CD4-positive, alpha-beta T cell treated with Interleukin-4 for 4 hours (primary cell): ENCODE measurements around the gene ARSD.
"Not testable (repeated sequence)": the region's sequence is repeated elsewhere in the genome, so short reads cannot be mapped to it uniquely, and the experiment has no call there.

Experiments used
- DNase-seq: peaks from one replicate; pipeline ENCODE4 v3.0.0-alpha.2; 2020

The ARSD gene

DNA sequence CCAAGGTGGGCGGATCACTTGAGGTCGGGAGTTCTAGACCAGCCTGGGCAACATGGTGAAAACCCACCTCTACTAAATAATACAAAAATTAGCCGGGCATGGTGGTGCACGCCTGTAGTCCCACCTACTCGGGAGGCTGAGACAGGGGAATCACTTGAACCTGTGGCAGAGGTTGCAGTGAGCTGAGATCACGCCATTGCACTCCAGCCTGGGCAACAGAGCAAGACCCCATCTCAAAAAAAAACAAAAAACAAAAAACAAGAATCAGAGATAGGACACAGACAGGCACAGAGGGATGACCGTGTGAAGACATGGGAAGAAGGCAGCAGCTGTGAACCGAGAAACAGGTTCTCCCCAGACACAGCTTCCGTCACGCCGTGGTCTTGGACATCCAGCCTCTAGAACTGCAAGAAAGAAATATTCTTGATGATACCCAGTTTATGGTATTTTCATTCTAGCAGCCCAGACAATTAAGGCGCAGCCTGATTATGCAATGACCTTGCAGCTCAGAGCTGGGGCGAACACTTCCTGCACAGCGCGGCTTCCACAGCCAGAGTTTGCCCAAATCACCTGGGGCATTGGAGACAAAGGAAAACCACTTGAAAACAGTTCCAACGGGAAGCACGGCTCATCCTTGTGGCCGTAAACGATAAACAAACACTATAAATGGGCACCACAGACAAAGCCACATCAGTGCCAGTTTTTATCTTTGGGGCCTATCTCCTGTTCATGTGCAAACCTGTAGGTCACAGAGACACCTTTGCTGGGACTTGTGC lies 4.2 kb upstream of the ARSD start:
- no peak for DNase-seq

DNA sequence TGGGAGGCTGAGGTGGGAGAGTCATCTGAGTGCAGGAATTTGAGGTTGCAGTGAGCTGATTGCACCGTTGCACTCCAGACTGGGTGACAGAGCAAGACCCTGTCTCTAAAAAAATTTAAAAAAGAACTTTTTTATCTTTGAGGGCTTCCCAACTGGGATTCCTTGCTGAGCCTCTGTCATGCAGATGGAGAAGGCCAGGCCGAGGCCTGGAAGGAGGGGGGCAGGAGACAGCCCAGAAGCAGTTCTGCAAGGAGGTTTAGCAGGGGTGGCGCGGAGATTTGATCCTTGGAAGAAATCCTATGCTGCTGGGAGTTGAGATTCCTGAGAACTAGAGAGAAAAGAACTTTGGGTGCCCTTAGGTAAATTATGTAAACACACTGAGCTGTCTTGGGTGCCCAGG lies 2.5 kb upstream of the ARSD start:
- no peak for DNase-seq

DNA sequence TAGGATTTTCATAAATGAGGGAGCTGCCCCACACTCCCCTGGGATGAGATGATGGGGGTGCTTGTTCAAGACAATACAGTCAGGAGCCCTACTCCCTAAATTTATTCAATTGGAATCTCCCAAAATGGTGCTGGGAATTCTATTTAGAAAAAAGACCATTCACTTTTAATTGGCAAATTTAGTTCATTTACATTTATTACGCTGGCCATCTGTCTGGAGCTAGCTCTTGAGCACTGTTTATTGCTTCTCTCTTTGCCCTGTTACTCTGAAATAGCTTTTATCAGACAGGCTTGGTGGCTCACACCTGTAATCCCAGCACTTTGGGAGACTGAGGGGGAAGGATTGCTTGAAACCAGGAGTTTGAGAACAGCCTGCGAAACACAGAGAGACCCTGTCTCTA lies 2.0 kb upstream of the ARSD start:
- DNase-seq, result no peak

DNA sequence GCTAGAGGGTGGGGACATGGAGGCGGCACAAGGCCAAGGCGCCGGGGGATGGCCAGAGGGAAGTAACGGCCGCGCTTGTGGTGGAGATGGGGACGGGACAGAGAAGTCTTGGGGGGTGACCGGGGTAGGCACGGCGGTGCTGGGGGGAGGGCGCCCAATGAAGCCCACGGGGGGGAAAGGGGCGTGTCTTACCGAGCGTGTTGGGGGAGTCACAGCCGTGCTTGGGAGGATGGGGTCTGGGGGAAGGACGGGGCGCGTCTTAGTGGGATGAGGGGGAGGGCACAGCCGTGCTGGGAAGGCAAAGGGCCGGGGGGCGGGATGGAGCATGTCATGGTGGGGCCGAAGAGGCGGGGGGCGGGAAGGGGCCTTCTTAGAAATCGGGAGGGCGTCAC lies 952 bp downstream of the ARSD start:
- DNase-seq, result no peak

DNA sequence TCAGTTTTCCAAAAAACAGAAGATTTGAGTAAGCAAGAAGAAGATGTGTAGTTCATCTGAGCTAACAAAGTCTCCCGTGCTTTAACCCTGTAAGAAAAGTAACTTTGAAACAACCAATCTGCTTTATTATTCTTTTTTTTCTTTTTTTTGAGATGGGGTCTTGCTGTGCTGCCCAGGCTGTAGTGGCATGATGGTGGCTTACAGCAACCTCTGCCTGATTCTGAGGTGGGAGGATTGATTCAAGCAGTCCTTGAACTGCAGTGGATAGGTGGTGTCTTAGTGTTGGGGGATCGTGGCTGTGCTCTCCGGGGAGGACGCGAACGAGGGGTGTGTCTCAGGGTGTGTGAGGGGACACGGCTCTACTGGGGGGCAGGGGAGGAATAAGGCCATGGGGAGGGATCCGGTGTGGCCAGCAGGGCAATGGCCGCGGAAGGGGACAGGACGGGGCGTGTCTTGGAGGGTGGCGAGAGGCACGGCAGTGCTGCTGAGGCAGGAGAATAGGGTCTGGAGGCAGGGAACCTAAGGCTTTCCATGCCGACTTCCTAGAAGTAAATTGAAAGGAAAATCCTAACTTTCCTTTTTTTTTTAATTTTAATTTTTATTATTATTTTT lies 2.4 kb downstream of the ARSD start:
- DNase-seq, result no peak

DNA sequence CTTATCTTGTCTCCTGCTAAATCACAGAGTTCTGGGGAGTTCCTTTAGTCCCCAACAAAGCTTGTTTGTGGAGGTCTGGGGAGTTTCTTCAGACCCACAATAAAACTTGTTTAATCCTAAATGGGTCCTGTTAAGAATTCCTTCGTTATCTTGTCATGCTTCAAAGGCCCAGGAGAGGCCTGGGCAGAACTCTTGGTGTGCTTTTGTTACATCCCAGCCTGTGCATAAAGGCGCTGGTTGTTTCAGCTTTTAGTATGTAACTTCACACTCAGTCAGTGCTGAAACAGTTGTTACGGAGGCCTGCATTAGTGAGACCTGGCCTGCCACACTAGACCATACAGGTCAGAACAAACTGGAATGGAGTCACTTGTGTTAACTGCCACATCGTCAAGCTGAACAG lies 2.9 kb downstream of the ARSD start:
- DNase-seq, result not testable (repeated sequence)

DNA sequence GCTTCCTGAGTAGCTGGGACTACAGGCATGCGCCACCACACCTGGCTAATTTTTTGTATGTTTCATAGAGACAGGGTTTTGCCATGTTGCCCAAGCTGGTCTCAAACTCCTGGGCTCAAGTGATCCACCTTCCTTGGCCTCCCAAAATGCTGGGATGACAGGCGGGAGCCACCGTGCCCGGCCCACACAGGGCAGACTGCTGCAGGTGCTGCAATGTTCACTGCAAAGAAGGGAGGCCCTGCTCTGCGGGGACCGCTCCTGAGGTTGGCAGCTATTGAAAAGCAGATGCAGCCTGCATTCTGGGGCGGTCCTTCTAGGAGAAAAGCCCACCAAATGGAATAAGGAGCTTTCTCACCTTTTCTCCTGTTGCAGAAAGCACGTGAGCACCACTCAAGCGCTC lies 5.0 kb downstream of the ARSD start:
- no peak for DNase-seq

DNA sequence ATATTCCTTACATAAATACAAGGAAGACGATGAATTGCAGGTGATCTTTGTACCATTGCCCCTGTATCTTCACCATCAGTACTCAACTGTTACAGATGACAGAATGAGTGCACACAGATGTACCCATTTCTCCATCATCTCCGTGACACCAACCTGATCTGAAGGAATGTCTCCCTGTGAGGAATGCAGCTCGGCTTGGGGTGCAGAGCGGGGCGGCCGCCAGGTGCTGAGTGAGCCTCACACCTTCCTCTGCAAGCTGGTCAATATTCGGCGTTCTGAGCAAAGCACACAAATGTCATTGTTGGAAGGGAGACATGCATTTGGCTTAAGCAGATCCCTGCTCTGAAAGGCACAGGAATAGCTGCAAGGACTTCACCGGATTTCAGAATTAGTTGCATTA lies 7.4 kb downstream of the ARSD start:
- no peak for DNase-seq

DNA sequence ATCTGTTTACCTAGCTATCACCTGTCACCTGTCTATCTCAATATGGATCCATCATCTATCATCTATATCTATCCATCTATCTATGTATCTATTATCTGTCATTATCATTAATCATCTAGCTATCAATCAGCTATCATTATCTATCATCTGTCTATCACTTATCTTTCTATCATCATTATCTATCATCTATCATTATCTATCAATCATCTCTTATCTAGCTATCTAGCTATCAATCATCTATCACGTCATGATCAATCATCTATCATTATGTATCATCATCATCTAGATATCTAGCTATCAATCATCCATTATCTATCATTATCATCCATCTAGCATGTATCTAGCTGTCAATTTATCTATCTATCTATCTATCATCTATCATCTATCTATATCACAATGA lies 7.9 kb downstream of the ARSD start:
- no peak for DNase-seq

DNA sequence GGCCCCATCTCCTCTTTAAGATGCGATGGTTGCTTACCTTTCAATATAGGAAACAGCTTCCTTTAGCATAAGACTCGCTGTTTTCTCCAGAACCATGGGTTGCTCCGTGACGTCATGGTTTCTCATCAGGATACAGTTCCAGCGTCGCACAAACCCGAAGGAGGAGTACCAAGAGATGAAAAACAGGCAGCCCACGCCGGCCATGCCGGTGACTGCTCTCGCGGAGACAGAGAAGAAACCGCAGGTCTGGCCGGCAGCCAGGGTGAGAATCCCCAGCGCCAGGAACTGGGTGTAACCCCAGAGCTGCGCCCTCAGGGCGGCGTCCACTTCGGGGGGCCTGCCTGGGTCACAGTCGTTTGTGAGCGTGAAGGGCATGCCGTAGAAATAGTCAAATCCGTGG lies 11.4 kb downstream of the ARSD start:
- DNase-seq, result no peak

DNA sequence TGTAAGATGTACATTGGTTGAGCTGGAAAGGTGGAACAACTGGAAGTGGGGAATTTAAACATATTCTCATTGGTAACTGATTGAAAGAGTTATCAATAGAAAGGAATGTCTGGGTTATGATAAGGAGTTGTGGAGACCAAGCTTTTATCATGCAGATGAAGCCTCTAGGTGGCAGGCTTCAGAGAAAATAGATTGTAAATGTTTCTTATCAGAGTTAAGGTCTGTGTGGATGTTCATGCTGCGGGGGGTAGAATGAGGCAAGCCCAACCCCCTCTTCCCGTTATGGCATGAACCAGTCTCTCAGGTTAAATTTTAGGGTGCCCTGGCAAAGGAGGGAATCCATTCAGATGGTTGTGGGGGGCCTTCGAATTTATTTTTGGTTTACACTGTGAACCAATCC lies 16.0 kb downstream of the ARSD start:
- DNase-seq, result no peak

DNA sequence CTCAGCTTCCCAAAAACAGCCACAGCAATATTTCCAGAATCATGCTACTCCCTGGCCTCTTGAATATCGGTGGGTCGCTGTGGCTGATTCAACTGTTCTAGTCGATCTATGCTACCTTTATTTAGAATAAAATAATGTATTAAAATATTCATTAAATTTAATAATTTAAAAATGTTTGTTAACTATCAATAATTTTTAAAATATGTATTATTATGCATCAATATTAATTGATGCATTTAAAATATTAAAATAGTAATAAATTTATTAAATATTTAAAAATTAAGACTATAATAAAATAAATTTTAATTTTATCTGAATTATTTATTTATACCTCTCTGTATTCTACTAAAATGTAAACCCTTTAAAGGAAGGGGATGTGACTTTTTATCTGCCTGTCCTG lies 19.0 kb downstream of the ARSD start:
- no peak for DNase-seq

DNA sequence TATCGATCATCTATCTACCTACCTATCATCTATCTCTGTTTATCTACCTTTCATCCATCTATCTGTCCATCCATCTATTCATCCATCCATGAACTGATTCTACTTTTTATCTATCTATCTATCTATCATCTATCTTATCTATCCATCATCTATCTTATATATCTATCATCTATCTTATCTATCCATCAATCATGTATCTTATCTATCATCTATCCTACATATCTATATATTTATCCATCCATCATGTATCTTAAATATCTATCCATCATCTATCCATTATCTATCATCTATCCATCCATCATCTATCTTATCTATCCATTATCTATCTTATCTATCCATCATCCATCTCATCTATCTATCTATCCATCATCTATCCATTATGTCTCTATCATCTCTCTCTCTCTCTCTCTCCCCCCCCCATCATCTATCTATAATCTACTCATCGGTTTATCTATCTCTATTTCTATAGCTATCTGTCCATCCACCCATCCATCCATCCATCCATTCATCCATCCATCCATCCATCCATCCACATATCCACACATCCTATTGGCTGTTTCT lies 20.9 kb downstream of the ARSD start:
- no peak for DNase-seq

DNA sequence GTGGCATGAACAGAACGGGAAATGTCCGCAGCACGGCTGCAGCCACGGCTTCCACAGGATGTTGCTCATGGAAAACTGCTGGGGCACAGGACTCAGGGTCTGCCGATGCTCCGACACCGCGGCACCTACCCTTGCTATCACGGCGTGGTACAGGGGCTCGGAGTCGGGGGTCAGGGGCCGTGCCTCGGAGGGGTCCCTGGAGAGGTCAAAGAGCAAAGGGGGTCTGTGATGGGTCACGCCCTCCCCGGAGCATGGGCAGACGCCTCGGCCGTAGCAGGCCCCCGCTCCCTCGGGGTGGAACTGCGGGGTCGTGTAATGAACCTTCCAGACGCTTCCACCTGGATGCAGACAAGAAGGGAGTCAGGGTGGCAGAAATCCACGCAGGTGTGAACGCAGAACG lies 21.8 kb downstream of the ARSD start:
- DNase-seq, result no peak

DNA sequence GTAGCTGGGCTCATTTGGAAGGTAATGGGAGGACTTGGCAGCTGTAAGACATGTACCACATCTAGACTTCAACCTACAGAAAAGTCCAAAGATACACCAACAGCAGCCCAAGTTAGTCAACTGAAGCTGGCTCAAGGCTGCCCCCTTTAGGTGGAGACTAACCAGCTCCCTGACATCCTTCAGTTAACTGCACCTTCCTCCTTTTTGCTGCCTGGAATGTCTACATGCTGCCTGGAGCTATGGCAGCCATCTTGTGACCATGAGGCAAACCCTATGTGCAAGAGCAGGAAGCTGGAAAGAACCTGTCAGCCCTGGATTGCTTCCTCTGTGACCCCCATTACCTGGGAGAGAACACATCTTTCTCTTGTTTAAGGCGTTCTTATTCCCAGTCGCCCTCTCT lies 25.8 kb downstream of the ARSD start:
- DNase-seq, result no peak

DNA sequence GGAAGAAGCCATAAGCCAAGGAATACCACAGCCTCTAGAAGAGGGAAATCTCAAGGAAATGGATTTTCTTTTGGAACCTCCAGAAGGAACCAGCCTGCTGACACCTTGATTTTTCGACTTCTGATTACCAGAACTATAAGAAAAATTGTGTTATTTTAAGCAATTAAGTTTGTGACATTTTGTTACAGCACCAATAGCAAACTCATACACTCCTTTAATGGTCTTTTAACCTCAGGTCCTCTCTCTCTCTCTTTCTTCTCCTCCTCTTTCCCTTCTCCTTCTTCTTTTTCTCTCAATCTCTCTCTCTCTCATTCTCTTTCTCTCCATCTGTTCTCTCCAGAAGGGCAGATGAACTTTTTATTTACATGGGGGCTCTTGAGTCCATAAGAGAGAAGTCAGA lies 26.3 kb downstream of the ARSD start:
- DNase-seq, result no peak

DNA sequence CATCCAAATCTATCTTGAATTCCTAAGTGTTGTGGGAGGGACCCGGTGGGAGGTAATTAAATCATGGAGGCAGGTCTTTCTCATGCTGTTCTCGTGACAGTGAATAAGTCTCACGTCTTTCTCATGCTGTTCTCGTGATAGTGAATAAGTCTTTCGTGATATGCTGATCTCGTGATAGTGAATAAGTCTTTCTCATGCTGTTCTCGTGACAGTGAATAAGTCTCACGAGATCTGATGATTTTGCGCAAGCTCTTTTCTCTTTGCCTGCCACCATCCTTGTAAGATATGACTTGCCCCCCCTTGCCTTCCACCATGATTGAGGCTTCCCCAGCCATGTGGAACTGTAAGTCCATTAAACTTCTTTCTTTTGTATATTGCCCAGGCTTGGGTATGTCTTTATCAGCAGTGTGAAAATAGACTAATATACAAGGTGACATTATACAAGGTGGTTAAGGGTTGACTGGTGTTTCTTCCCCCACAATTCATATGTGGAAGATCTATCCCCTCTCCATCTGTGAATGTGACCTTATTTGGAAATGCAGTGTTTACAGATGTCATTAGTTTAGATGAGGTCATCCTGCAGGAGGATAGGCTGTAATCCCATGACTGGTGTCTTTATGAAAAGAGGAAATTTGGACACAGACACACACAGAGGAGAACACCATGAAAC lies 27.6 kb downstream of the ARSD start:
- DNase-seq, result no peak

DNA sequence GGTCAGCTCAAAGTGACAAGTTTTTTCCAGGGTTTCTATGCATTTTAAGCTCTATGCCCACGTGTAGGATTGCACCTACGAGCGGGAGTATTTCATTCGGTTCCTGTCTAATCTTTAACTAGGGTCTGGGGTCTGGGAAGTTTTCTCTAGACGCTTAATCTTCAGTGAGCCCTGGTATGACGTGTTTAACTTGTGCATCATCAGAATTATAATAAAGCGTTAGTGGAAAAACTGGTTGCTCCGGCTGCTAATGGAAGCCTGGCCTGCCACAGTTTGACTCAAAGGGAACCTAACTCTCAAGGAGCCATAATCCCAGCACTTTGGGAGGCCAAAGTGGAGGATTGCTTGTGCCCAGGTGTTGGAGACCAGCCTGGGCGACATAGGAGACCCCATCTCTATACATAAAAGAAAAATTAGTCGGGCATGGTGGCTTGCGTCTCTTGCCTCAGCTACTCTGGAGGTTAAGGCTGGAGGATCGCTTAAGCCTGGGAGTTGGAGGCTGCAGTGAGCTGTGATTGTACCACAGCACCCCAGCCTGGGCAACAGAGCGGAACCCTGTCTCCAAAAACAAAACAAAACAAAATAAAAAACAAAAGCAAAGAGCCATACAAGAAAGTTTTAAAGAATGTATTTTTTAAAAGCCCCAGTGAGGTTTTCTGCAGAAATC lies 30.2 kb downstream of the ARSD start:
- DNase-seq, result no peak

DNA sequence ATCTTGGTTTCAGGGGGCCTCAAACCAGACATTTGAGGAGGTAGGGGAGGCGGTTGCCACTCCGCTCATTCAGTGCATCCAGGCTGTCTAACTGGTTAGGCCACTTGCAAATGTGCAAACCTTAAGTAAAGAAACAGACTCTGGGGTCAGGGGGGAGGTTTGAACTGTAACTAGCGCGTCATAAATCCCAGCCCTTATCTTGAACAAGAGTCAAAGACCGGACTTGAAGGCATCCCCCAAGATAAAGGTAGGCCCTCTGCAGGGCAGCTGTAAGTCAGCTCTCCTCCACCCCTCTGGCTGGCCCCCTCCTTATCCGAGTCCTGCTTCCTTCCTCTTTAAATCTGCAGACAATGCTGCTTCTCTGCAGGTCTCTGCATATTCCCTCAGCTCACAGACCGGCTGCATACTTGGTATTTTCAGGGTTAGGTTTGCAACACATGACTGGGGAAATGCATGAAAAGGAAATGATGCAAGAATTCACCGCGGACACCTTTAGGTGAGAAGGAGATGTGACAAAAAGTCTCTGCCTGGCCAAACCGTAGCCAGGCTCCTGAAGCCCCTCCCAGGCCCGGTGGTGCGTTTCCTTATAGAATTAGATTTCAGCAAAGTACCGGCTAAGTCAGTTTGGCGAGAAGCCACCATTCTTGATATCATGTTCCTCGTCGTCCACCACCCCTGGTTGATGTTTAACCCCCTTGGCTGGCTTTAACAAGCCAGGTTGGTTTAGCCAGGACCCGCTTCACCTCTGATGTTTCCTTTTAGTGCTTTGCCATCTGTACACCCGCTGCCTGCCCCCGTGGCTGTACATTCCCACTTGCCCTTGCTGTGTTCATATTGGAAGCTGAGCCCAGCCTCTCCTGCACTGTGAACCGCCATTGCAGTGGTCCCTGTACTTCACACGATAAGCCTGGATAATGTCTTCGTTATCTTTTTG lies 31.2 kb downstream of the ARSD start:
- DNase-seq, result not testable (repeated sequence)

DNA sequence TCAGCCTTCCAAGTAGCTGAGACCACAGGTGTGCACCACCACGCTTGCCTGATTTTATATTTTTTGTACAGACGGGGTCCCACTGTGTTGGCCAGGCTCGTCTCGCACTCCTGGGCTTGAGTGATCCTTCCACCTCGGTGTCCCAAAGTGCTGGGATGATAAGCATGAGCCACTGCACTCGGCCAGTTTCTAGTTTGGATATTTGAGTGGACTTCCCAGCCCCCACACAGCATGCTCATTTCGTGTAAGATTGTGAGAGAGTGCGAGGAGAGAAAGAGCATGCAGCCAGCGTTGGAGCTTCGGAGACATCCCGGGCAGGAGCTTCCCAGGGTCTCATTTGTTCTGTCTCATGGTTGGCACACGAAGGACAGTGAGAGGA lies 31.8 kb downstream of the ARSD start:
- no peak for DNase-seq

DNA sequence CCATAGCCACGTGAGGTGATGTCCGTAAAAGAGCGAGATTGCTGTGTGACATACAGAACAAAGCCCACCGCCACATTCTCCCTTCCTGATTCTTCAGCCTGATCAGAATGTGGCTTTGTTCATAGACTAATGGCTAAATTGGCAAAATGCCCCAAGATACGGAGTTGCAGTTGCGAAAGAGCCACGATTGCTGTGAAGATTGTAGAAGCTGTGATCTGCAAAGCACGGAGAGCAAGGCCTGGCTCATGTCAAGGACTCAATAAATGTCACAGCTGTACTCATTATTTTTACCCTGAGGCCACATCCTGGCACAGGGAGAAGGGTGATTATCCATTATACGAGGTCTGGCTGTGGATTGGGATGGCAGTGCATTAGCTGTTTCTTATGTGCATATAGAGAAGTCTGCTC lies 34.2 kb downstream of the ARSD start:
- no peak for DNase-seq

DNA sequence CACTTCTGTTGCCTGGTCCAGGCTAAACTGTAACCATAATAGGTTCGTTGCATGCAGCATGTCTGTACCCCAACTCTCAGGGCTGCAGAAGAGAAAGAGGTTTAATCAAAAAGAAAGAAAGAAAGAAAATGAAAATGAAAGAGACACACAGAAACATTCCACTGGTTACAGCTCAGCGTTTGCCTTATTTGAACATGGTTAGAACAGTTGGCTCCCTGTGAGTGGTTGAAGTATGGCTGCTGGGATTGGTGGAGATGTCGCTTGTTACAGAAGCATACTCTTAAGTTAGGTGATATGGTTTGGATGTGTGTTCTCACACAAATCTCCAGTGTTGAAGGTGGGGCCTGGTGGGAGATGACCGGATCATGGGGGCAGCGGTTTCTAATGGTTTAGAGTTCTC lies 36.3 kb downstream of the ARSD start:
- no peak for DNase-seq
